ENCODE measurements around the gene DYNAP. TPM values are rescaled to one million over a fixed set of nuclear protein-coding genes. Genes with fewer than 3 reads are reported as not detected.
A peak's percentile ranks its signal among the peaks of the same experiment; 100 is the strongest.

Gene DYNAP
- total and polyA plus RNA-seq, 10 of the 15 experiments (the other 5 are each of a cell fraction or from before 2014, with no cell fraction given): not detected

DNA sequence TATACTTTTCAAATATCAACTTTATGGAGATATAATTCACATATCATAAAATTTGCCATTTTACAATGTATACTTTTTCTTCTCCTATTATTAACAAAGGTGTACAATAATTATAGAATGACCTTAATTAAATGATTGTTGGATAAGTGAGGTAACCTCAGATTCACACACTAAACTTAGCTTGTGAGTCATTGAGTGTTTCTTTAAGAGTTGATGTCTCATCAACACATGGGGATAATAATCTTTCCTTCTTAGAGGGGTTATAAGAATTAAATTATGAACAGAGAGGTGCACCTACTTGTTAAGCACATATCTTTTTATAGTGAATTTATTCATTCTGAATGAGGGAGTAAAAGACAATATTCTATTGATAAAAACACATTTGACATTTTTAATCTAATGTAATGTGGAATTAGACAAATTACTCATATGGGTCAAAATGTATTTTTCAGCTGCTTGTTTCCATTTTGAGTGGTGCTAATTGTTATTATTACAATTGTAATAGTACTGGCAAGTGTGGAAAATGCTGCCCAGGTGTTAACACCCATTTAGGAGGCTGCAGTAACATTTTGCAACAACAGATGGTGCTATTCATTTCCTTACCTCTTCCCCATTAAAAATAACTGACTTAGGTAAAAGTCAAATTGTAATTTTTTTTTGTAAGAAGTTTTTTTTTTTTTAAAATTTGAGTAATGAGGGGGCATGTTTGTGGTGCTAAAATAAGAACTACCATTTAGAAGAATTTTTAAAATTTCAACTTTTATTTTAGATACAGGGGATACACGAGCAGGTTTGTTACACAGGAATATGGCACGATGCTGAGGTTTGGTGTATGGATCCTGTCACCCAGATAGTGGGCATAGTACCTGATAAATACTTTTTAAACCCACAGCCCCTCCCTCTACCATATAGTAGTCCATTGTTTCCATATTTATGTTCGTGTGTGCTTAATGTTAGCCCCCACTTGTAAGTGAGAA lies 32.1 kb upstream of the DYNAP start:
- ChIA-PET CTCF (interaction anchor here (0.6 to 2.0 kb wide), 9 partner anchors 15 to 856 kb away, joined by 3 to 12 read pairs (median 5); no protein-coding TSS in a partner anchor), SMC1A (ENCODE audit: uncharacterized antibody, unreplicated experiment) (interaction anchor here (1.2 kb wide), 1 partner anchor 9 kb away, joined by 3 read pairs; no protein-coding TSS in a partner anchor), RAD21 (ENCODE audit: unreplicated experiment) (interaction anchor here (1.9 kb wide), 1 partner anchor 112 kb away, joined by 6 read pairs; no protein-coding TSS in a partner anchor), POLR2A (interaction anchor here (0.9 kb wide), 1 partner anchor 8 kb away, joined by 3 read pairs; no protein-coding TSS in a partner anchor)
- WGBS (ENCODE audit: insufficient coverage, insufficient replicate concordance, low lambda C conversion rate, missing lambda C conversion rate): 15% methylated on average over 3 of the region's 3 CpGs
- Histone ChIP-seq H3K4me2 (ENCODE audit: control insufficient read depth, insufficient read depth) (no peak overlapping the region), H3K9me3 (replicated peaks; ENCODE audit: control insufficient read depth, insufficient read depth, low read length) (no peaks in the 10 kb centered on the region), H4K20me1 (ENCODE audit: control insufficient read depth, insufficient read depth) (no peaks in the 10 kb centered on the region), H3K27ac (ENCODE audit: control insufficient read depth, insufficient read depth) (no peak overlapping the region), H2AFZ (ENCODE audit: control insufficient read depth, low read depth, low read length) (no peak overlapping the region), H3K27me3 (replicated peaks in 1 of 2; ENCODE audit: control insufficient read depth in 2 of 2, insufficient read depth in 2 of 2, low read length in 1 of 2) (no peaks in the 10 kb centered on the region; a peak in 1 of 4 replicates), H3K4me3 (no peak overlapping the region), H3K36me3 (ENCODE audit: control insufficient read depth in 2 of 2, insufficient read depth in 2 of 2, low read length in 1 of 2) (no peaks in the 10 kb centered on the region), H3K4me1 (ENCODE audit: control insufficient read depth, insufficient read depth, low read length) (no peaks in the 10 kb centered on the region), H3K9ac (ENCODE audit: control insufficient read depth, insufficient read depth, low read length) (no peak overlapping the region), H3K79me2 (ENCODE audit: control insufficient read depth, insufficient read depth, low read length) (no peaks in the 10 kb centered on the region)
- BruUV-seq (replicated peaks): no TSS peak
- intact Hi-C loops (cut with micrococcal nuclease; ENCODE audit: unreplicated experiment): loop anchor here (1.0 to 5.0 kb wide), 2 partner anchors 112 to 423 kb away; no protein-coding TSS in a partner anchor
- in situ Hi-C loops (cut with MboI): loop anchor here (25.0 kb wide), 1 partner anchor 428 kb away; no protein-coding TSS in a partner anchor
- DNase-seq (ENCODE audit: low read depth, low spot score) (peak; percentile 11), ATAC-seq (peak; percentile 60), FAIRE-seq (peak; percentile 72)
- no peak for TF ChIP-seq CBX5 (IDR thresholded peaks at IDR 0.05; ENCODE audit: low read depth)
- no peak for TF ChIP-seq PAX8 (IDR thresholded peaks at IDR 0.05)
- TF ChIP-seq SPI1 (IDR thresholded peaks at IDR 0.05; ENCODE audit: borderline replicate concordance, insufficient read depth, low read depth, low read length): no peak
- no peak for TF ChIP-seq EED (IDR thresholded peaks at IDR 0.05; ENCODE audit: low read depth)
- peak; percentile 51 for TF ChIP-seq RAD21 (IDR thresholded peaks at IDR 0.05; ENCODE audit: insufficient read depth, low read depth, low read length)
- no peak for TF ChIP-seq ZNF24 (IDR thresholded peaks at IDR 0.05)
- TF ChIP-seq SUPT20H (IDR thresholded peaks at IDR 0.05; ENCODE audit: borderline replicate concordance, control insufficient read depth, low read depth, low read length): no peak
- no peak for TF ChIP-seq NFYA (IDR thresholded peaks at IDR 0.05; ENCODE audit: borderline replicate concordance, low read depth, low read length)
- no peak for TF ChIP-seq POLR2AphosphoS2 (IDR thresholded peaks at IDR 0.05; ENCODE audit: low read depth, low read length)
- TF ChIP-seq, protein P1, sequence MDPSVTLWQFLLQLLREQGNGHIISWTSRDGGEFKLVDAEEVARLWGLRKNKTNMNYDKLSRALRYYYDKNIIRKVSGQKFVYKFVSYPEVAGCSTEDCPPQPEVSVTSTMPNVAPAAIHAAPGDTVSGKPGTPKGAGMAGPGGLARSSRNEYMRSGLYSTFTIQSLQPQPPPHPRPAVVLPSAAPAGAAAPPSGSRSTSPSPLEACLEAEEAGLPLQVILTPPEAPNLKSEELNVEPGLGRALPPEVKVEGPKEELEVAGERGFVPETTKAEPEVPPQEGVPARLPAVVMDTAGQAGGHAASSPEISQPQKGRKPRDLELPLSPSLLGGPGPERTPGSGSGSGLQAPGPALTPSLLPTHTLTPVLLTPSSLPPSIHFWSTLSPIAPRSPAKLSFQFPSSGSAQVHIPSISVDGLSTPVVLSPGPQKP (IDR thresholded peaks at IDR 0.05; ENCODE audit: low read depth, low read length): no peak
- peak; percentile 57; the same call in 1 of the 2 replicates for TF ChIP-seq SMC3 (IDR thresholded peaks at IDR 0.05; ENCODE audit: borderline replicate concordance, low read length)
- no peak for TF ChIP-seq KDM1A (IDR thresholded peaks at IDR 0.05; ENCODE audit: borderline replicate concordance)
- TF ChIP-seq NR2C2 (IDR thresholded peaks at IDR 0.05; ENCODE audit: borderline replicate concordance, control insufficient read depth, insufficient read length, low read depth): no peak
- no peak for TF ChIP-seq ZZZ3 (IDR thresholded peaks at IDR 0.05; ENCODE audit: control insufficient read depth, insufficient read length, low read depth)
- no peak for TF ChIP-seq CHD4 (IDR thresholded peaks at IDR 0.05)
- TF ChIP-seq, protein P2, sequence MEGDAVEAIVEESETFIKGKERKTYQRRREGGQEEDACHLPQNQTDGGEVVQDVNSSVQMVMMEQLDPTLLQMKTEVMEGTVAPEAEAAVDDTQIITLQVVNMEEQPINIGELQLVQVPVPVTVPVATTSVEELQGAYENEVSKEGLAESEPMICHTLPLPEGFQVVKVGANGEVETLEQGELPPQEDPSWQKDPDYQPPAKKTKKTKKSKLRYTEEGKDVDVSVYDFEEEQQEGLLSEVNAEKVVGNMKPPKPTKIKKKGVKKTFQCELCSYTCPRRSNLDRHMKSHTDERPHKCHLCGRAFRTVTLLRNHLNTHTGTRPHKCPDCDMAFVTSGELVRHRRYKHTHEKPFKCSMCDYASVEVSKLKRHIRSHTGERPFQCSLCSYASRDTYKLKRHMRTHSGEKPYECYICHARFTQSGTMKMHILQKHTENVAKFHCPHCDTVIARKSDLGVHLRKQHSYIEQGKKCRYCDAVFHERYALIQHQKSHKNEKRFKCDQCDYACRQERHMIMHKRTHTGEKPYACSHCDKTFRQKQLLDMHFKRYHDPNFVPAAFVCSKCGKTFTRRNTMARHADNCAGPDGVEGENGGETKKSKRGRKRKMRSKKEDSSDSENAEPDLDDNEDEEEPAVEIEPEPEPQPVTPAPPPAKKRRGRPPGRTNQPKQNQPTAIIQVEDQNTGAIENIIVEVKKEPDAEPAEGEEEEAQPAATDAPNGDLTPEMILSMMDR (IDR thresholded peaks at IDR 0.05 in 2 of 3, conservative IDR thresholded peaks at IDR 0.05 in 1 of 3; ENCODE audit: control insufficient read depth in 2 of 3, extremely low read depth in 1 of 3, insufficient read depth in 1 of 3, low read depth in 3 of 3, low read length in 3 of 3): peak; percentile 53 to 67 (median 61); a peak in 5 of 6 replicates
